Activated naive CD8-positive, alpha-beta T cell treated with anti-CD3 and anti-CD28 coated beads, Interleukin-2, amount 50 U/mL, for 16 hours (primary cell): ENCODE data around the gene BRD9.
A peak's percentile ranks its signal among the peaks of the same experiment; 100 is the strongest.
"Not testable (repeated sequence)": the region's sequence is repeated elsewhere in the genome, so short reads cannot be mapped to it uniquely, and the experiment has no call there.

Source experiments
- DNase-seq: peaks from one replicate; pipeline ENCODE4 v3.0.0-alpha.2; 2020; ENCODE audit warnings: low read depth, low spot score

Gene BRD9

GRCh38 chr5:923281-923873, 30.8 kb upstream of the BRD9 start:
- peak; percentile 53 for DNase-seq

- no peak for DNase-seq
Measured at GRCh38 chr5:922436-923280, 30.1 kb upstream of the BRD9 start.

DNA sequence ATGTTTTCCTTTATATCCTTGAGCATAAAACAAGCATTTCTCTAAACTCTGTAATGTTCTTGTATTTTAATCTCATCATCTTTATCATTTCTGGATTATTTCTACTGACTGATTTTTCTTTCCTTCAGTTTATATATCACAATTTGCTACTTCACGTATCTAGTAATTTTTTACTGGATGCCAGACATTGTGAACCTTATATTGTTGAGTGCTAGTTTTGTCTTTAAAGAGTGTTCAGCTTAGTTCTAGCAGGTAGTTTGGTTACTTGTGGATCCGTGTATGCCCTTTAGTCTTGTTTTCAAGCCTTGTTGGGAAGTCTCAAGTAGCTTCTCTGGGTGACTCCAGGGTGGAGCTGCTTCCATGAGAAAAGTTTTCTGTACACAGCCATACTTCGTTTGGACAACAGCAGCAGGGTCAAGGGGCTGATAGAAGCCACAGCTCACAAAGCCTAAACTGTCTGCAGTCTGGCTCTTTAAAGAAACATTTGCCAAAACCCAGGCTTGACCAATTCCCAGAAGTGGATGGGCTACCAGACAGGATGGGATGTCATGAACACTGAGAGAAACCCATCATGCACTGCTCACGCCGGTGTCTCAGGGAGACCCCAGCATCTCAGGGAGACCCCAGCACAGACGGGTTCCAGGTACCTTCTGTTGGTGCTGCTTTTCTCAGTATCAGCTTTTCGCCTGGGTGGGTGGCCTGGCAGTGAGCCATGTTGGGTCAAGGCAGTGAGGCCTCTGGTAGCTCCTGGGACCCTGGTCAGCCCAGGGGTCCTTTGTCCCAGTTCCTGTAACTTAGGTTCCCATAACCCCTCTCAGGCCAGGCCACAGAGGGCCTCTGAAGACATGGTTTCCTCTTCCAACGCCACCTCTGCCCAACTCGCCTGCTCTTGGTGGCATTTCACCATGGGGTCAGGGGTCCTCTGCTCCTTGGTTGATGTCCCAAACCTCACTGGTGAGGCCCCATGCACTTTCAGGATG, 29.1 kb upstream of the BRD9 start:
- no peak for DNase-seq

DNA sequence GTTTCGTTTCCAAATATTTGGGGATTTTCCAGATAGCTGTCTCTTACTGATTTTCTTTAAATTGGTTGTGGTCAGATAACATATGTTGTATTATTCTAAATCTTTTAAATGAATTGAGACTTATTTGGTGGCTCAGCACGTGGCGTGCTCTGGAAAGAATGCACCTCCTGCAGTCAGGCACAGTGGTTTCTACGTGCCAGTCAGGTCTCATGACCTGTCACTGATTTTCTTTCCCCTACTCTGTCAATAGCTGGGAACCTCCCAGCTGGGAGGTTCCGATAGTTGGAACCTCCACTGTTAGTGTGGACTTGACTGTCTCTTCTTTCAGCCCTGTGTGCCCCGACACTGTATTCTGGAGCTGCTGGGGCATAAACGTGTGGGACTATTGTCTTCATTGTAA, 27.7 kb upstream of the BRD9 start:
- no peak for DNase-seq

- DNase-seq, result no peak
Measured at GRCh38 chr5:919356-920000, 26.9 kb upstream of the BRD9 start.

- DNase-seq, result not testable (repeated sequence)
Measured at GRCh38 chr5:918717-919116, 26.1 kb upstream of the BRD9 start.

DNA sequence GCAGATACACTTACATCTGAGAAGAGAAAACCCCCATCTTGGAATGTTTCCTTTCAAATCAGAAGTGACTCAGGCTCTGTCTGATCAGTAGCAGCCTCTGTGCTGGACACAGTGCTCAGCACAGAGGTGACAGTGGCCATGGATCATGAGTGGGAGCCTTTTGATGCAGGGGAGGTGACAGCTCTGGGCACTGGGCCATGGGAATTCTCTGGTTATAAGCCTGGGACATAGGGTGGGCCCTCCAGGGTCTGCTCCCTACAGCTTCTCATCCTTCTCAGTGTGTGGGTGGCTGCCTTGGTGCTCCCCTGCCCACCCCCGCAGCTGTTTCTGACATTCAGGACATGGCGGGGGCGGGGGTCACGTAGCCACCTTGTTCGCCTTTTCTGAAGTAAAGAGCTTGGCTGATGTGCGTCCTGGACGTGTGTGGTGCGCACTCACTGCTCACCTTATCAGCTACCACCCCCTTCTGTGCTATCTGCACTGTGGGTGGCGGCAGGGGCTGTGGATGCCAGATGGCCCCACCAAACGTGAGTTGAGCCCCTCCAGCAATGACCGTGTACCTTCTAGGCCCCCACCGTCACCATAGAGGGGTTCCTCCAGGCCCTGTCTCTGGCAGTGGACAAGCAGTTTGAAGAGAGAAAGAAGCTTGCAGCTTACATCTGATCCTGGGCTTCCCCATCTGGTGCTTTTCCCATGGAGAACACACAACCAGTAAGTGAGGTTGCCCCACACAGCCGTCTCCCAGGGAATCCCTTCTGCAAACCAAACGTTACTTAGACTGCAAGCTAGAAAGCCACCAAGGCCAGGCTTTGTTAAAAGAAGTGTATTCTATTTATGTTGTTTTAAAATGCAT, 24.1 kb upstream of the BRD9 start:
- no peak for DNase-seq

DNA sequence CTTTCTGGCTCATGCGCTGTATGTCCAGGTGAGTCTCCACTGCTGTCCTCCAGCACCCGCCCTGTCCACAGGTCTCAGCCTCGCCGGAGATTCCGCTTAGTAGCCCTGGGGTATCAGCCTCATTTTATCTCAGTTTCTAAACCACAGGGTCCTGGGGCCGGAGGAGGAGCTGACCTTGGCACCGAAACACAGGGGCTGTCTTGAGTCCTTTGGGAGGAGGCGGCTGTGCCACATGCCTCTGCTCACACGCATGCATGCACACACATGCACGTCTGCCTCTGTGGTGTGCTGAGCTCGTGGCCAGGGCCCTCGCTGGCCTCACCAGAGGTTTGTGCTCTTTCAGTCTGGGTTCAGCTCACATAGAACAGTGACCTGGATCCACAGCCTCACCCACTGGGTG, 23.3 kb upstream of the BRD9 start:
- no peak for DNase-seq

DNA sequence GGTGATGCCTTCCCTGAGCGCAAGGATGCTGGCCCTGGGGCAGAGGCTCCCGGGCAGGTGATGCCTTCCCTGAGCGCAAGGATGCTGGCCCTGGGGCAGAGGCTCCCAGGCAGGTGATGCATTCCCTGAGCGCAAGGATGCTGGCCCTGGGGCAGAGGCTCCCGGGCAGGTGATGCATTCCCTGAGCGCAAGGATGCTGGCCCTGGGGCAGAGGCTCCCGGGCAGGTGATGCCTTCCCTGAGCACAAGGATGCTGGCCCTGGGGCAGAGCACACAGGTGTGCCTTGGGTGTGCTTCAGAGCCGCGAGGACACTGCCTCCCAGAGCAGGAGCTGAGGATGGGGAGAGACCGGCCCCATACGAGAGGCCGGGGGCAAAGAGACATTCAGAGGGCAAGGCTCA, 22.7 kb upstream of the BRD9 start:
- not testable (repeated sequence) for DNase-seq

- DNase-seq, result no peak
Measured at GRCh38 chr5:914612-915011, 22.0 kb upstream of the BRD9 start.

GRCh38 chr5:914174-914573, 21.6 kb upstream of the BRD9 start:
- DNase-seq, result no peak

- no peak for DNase-seq
Measured at GRCh38 chr5:912280-913091, 19.9 kb upstream of the BRD9 start.

DNA sequence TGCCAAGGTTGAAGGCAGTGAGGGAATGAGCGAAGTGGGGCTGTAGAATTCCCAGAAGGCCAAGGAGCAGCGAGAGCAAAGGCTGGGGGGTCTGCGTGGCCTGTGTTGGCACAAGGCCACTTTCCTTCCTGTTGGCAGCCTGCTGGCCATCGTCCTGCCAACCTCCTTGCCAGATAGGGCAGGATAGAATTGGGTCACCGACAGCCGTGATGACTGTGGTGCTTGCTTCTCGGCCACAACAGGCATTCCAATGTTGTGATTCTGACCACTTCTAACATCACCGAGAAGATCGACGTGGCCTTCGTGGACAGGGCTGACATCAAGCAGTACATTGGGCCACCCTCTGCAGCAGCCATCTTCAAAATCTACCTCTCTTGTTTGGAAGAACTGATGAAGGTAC, 19.0 kb upstream of the BRD9 start:
- DNase-seq, result no peak

DNA sequence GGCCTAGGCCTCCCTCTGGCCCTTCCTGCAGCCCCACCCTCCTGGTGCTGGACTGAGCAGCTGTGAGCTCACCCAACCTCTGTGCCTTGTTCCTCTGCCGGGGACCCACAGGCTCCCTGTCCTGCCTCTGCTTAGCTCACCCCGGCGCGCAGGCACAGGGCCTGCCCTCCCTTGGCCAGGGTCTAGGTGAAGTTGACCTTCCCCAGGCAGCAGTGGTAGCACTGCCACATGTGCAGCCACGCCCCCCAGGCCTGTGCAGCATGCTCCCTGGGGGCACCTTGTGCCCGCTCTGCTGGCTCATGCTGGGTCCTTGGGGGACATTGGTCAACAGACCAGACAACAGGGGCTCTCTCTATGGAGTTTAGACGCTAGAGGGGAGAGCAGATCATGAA, 18.2 kb upstream of the BRD9 start:
- DNase-seq, result no peak

- DNase-seq, result no peak
Measured at GRCh38 chr5:909994-910768, 17.6 kb upstream of the BRD9 start.

DNA sequence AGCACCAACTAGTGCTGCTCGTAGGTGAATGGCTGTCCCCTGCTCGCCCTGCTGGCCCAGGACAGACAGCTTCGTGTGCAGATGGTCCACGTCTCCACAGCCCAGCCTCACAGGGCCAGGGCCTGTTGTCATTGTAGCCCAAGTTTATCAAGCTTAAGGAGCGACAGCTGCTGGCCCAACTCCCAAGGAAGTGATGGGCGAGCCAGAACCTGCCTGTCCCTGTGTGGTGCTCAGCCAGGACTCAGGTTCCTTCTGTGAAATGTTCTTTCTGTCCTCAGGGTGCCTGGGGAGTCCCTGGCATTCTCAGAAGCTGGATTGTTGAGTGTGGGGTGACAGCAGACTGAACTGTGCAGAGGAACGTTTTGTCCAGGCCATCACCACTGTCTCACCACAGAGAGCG, 16.5 kb upstream of the BRD9 start:
- DNase-seq, result no peak

DNA sequence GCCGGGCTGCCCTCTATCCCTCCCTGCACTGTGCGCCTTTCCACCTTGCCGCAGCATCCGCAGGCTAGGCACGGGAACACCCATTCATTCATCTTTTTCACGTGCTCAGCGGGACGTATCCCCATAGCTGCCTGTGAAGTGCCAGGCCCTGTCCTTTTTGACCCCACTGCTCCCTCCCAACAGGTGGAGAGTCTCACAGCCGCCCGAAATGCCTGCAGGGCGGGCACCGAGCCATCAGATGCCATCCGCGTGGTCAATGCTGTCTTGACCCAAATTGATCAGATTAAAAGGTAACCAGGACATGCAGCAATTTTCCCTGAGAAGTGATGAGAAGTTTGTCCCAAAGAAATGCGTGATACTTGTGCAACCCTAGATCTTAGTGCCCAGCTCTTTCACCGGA, 15.6 kb upstream of the BRD9 start:
- DNase-seq, result no peak

DNA sequence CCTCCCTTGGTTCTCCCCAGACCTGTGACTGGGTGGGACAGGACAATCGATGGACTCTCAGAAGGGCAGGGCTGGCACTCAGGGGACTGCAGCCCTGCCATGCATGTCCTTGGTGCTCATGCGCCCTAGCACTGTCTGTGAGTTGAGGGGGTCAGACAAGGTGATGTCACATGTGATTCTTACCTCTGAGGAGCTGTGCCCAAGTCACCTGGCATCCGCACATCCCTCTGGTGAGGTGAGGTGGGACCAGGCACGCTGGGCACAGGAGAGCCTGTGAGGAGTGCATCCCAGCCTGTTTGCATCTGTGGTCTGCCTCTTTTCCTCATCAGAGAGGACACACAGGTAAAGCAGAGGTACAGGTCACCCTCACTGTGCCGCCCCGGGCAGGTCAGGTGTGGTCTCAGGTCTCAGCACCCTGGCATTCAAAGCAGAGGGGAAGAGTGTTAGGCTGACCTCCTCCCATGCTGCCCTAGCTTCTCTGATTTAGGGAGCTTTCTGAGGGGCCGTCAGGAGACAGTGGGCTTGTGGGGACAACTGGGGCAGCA, 14.8 kb upstream of the BRD9 start:
- DNase-seq, result no peak

DNA sequence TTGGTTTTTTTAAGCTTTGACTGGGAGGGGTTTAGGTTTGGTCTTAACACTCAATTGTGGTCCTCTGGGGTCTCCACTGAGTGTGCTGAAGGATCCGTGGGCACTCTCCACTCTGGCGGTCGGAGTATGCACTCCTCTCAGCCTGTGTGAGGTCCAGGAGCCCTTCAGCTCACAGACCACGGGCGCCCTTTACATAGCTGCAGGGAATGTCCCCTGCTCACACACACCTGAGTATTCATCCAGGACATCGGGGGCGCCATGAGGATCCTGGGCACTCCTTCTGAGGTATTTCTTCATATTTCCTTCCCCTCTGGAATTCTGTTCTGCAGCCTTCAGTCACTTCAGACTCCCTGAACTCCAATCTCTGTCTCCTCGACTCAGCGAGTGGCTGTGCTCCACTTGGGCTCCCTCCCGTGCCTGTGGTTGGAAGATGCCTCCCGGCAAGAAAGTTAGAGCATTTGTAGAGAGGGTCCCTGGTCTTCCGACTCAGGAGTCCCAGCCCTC, 12.6 kb upstream of the BRD9 start:
- no peak for DNase-seq
